ENCODE results near the gene ADGRL4.
"Not testable (repeated sequence)": the region's sequence is repeated elsewhere in the genome, so short reads cannot be mapped to it uniquely, and the experiment has no call there.

The ADGRL4 gene

GRCh38 chr1:78996791-78997190 is 9.7 kb downstream of the ADGRL4 start:
- H3K27ac ChIP-seq, result no peak overlapping the region
- TF ChIP-seq CTCF (conservative IDR thresholded peaks at IDR 0.05), result no peak

- TF ChIP-seq CTCF (conservative IDR thresholded peaks at IDR 0.05), result no peak
- no peak overlapping the region for H3K27ac ChIP-seq
These were observed 19.5 kb downstream of the ADGRL4 start for GRCh38 chr1:78987042-78987441.

- no peak for TF ChIP-seq CTCF (conservative IDR thresholded peaks at IDR 0.05)
These were observed 26.0 kb downstream of the ADGRL4 start for GRCh38 chr1:78980511-78980910.

GRCh38 chr1:78972723-78973122 is 33.8 kb downstream of the ADGRL4 start:
- no peak for TF ChIP-seq CTCF (conservative IDR thresholded peaks at IDR 0.05)
- no peak overlapping the region for H3K27ac ChIP-seq

More at GRCh38 chr1:78980511-78980910, 26.0 kb downstream of the ADGRL4 start:
- H3K27ac ChIP-seq, result no peak overlapping the region

GRCh38 chr1:78967091-78967490 is 39.4 kb downstream of the ADGRL4 start:
- H3K27ac ChIP-seq, result not testable (repeated sequence)

- no peak overlapping the region for H3K27ac ChIP-seq
- TF ChIP-seq CTCF (conservative IDR thresholded peaks at IDR 0.05), result no peak
These were observed 47.8 kb downstream of the ADGRL4 start for GRCh38 chr1:78958711-78959110.

GRCh38 chr1:78950826-78951225 is 55.7 kb downstream of the ADGRL4 start:
- TF ChIP-seq CTCF (conservative IDR thresholded peaks at IDR 0.05), result no peak
- no peak overlapping the region for H3K27ac ChIP-seq

- no peak for TF ChIP-seq CTCF (conservative IDR thresholded peaks at IDR 0.05)
- no peak overlapping the region for H3K27ac ChIP-seq
These were observed 57.3 kb downstream of the ADGRL4 start for GRCh38 chr1:78949227-78949626.

Measured in VCaP (cell line).